RCC 7860 (cell line): Measurements from ENCODE around the gene FAM170A.

Experiments
- DNase-seq: peaks from one replicate; pipeline ENCODE4 v3.0.0-alpha.2; 2015; ENCODE audit warnings: low spot score
- FAIRE-seq: peaks from 2 replicates; lab custom pipeline; 2012; peaks lifted over from hg19 to GRCh38; lab: Jason Lieb, UNC

The FAM170A gene

GRCh38 chr5:119629339-119629738, at the start of gene FAM170A:
TSS of gene FAM170A (plus strand) at chr5:119629558. CDS start at chr5:119629769, 211 bp downstream.
- FAIRE-seq (no peak), DNase-seq (no peak)

GRCh38 chr5:119582987-119583386, 46.4 kb upstream of the FAM170A start:
- DNase-seq = no peak
- no peak for FAIRE-seq

GRCh38 chr5:119583684-119584083, 45.7 kb upstream of the FAM170A start:
- DNase-seq (no peak), FAIRE-seq (no peak)

GRCh38 chr5:119596046-119596445, 33.3 kb upstream of the FAM170A start:
- FAIRE-seq = no peak

GRCh38 chr5:119597728-119598298, 31.5 kb upstream of the FAM170A start:
- DNase-seq (no peak), FAIRE-seq (no peak)

More at GRCh38 chr5:119596046-119596445, 33.3 kb upstream of the FAM170A start:
- DNase-seq = no peak

- no peak for FAIRE-seq
- DNase-seq = no peak
These were observed 15.4 kb upstream of the FAM170A start for GRCh38 chr5:119613937-119614336.

- no peak for FAIRE-seq
- no peak for DNase-seq
These were observed 14.5 kb upstream of the FAM170A start for GRCh38 chr5:119614838-119615237.

- FAIRE-seq (no peak), DNase-seq (no peak)
These were observed 3.3 kb upstream of the FAM170A start for GRCh38 chr5:119626086-119626485.

GRCh38 chr5:119630752-119631440, 1.5 kb downstream of the FAM170A start:
- no peak for DNase-seq
- FAIRE-seq = no peak

GRCh38 chr5:119631660-119632059, 2.3 kb downstream of the FAM170A start:
- no peak for FAIRE-seq
- no peak for DNase-seq

GRCh38 chr5:119651486-119651885, 22.1 kb downstream of the FAM170A start:
- FAIRE-seq (no peak), DNase-seq (no peak)

GRCh38 chr5:119655061-119655460, 25.7 kb downstream of the FAM170A start:
- no peak for DNase-seq
- FAIRE-seq = no peak

GRCh38 chr5:119656023-119656422, 26.7 kb downstream of the FAM170A start:
- FAIRE-seq (no peak), DNase-seq (no peak)

- FAIRE-seq (no peak), DNase-seq (no peak)
These were observed 37.2 kb downstream of the FAM170A start for GRCh38 chr5:119666542-119666941.

GRCh38 chr5:119678351-119679028, 49.1 kb downstream of the FAM170A start:
- FAIRE-seq (no peak), DNase-seq (no peak)

- FAIRE-seq (no peak), DNase-seq (no peak)
These were observed 50.7 kb downstream of the FAM170A start for GRCh38 chr5:119680080-119680479.

GRCh38 chr5:119681734-119682133, 52.4 kb downstream of the FAM170A start:
- DNase-seq (no peak), FAIRE-seq (no peak)

GRCh38 chr5:119682372-119682771, 53.0 kb downstream of the FAM170A start:
- FAIRE-seq = no peak
- DNase-seq = no peak
